RWPE1 (cell line): Measurements from ENCODE around the gene TYK2.
"Not testable (repeated sequence)": the region's sequence is repeated elsewhere in the genome, so short reads cannot be mapped to it uniquely, and the experiment has no call there.

Experiments used
- CTCF ChIA-PET: fragments of 350-600 bp; sonication (Branson Sonifier 250); formaldehyde crosslinking; extraction: SDS; loops from one replicate; lab custom pipeline; 2021; lab: Yijun Ruan, JAX
- POLR2A ChIA-PET: fragments of 400-600 bp; formaldehyde crosslinking; extraction: SDS; loops from one replicate; lab custom pipeline; 2020; ENCODE audit warnings: antibody characterized with exemption; ENCODE audit not compliant: low non-redundant PET; lab: Yijun Ruan, JAX
- DNase-seq: peaks from one replicate; pipeline ENCODE4 v3.0.0; 2012; ENCODE audit warnings: low spot score
- H3K27ac ChIP-seq: fragments of 450-650 bp; 2 replicates; pipeline ENCODE4 v1.5.1; 2017
- TF ChIP-seq, protein P1 (sequence below): fragments of 450-650 bp; conservative IDR thresholded peaks from 2 replicates; pipeline ENCODE4 v1.5.1; 2017; ENCODE audit warnings: low read depth, mild to moderate bottlenecking

TYK2 gene

DNA sequence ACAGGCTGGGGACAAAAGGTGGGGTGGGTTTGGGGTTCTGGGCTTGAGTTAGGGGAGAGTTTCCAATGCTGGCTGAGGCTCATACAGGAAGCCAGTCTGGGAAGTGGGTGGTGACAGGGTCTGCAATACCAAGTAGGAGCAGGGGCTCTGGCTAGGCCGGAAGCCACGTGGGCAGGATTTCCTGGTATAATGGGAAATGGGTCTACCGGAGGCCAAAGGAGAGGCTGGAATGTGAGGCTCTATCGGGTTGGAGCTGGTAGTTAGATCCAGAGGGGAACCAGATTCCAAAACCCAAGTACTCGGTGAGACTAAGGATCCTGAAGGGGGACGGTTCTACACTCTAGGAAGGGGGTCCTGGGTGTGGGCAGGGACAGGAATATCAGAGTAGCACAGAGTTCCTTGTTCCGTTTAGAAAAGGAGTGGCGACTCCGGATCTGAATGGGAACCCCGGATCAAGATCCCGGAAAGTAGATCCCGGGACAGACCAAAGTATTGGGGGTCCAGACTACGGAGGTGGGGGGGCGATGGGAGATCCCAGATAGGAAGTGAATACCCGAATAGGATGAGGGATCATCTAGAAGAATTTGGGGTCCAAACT lies 22.2 kb upstream of the TYK2 start:
- no peak for DNase-seq
- H3K27ac ChIP-seq = peak overlapping the region; percentile 70
- POLR2A ChIA-PET = no interaction called here
- TF ChIP-seq, protein P1, sequence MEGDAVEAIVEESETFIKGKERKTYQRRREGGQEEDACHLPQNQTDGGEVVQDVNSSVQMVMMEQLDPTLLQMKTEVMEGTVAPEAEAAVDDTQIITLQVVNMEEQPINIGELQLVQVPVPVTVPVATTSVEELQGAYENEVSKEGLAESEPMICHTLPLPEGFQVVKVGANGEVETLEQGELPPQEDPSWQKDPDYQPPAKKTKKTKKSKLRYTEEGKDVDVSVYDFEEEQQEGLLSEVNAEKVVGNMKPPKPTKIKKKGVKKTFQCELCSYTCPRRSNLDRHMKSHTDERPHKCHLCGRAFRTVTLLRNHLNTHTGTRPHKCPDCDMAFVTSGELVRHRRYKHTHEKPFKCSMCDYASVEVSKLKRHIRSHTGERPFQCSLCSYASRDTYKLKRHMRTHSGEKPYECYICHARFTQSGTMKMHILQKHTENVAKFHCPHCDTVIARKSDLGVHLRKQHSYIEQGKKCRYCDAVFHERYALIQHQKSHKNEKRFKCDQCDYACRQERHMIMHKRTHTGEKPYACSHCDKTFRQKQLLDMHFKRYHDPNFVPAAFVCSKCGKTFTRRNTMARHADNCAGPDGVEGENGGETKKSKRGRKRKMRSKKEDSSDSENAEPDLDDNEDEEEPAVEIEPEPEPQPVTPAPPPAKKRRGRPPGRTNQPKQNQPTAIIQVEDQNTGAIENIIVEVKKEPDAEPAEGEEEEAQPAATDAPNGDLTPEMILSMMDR = no peak
- CTCF ChIA-PET = interaction anchor here (1.7 kb wide), 1 partner anchor 81 kb away, joined by 4 read pairs; no protein-coding TSS in a partner anchor

DNA sequence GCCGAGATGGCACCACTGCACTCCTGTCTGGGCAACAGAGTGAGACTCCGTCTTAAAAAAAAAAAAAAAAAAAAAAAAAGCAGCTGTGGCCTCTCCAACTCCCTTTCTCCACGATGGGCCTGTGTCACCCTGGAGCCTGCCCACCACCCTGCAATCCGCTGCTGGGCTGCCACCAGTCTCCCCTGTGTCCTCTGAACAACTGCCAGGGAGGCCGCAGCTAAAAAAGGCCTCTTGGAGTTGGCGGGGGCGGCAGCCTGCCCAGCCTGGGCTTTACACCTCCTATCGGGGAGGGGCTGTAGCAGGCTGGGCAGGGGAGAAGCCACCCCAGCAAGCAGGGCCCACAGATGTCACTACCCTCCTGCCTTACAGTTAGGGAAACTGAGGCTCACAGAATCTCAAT lies 19.5 kb upstream of the TYK2 start:
- peak overlapping the region; percentile 20; the same call in 1 of the 2 replicates for H3K27ac ChIP-seq
- TF ChIP-seq, protein P1 = no peak
- ChIA-PET POLR2A (interaction anchor here (0.6 kb wide), 1 partner anchor 141 kb away, joined by 3 read pairs; no protein-coding TSS in a partner anchor), CTCF (interaction anchor here (0.8 to 1.6 kb wide), 5 partner anchors 9 to 141 kb away, joined by 3 to 5 read pairs (median 4); no protein-coding TSS in a partner anchor)
- no peak for DNase-seq

DNA sequence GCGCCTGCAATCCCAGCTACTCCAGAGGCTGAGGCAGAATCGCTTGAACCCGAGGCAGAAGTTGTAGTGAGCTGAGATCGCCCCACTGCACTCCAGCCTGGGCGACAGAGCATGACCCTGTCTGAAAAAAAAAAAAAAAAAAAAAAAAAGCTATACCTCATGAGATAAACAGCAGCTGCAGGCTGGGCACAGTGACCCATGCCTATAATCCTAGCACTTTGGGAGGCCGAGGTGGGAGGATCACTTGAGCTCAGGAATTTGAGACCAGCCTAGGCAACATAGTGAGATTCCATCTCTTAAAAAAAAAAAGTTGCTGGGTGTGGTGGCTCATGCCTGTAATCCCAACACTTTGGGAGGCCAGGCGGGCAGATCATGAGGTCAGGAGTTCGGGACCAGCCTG lies 19.0 kb upstream of the TYK2 start:
- CTCF ChIA-PET = interaction anchor here (0.7 to 1.6 kb wide), 4 partner anchors 11 to 133 kb away, joined by 3 to 4 read pairs (median 4); no protein-coding TSS in a partner anchor
- H3K27ac ChIP-seq = peak overlapping the region; percentile 14; the same call in 1 of the 2 replicates
- DNase-seq, POLR2A ChIA-PET: not testable (repeated sequence)

DNA sequence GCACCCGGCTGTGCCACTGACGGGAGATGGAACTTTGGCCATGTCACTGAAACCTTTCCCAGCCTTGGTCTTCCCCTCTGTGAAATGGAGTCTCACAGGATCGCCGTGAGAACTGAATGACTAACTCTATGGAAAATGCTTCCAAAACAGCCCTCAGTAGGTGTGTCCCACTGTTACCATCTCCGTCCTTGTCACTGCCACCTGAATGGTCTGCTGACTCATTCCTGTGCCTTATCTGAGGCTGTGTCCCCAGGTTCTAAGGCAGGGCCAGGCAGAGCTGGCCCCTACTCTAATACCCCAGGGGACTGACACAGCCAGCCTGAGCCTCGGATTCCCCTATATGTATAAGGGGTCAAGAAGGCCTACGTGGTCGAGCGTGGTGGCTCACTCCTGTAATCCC lies 18.4 kb upstream of the TYK2 start:
- no peak for DNase-seq
- POLR2A ChIA-PET = no interaction called here
- H3K27ac ChIP-seq = peak overlapping the region; percentile 14; the same call in 1 of the 2 replicates
- TF ChIP-seq, protein P1 = no peak
- CTCF ChIA-PET = interaction anchor here (0.7 to 1.6 kb wide), 3 partner anchors 10 to 133 kb away, joined by 3 to 4 read pairs (median 4); no protein-coding TSS in a partner anchor

DNA sequence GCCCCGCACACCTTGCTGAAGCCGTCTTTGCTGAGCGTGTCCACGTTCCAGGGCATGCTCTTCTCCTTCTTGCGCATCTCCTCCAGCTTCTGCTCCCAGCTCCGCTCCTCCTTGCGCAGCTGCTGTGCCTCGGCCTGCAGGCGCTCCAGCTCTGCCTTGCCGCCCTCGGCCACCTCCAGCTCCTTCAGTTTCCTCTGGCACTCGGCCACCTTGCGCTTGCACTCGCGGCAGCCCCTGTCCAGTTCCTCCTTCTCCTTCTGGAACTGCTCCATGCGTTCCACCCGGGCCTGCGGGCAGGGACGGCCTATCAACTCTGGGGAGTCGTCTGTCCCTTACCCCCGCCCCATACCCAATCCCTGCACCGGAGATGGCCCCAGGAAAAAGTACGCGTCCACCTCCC lies 15.5 kb upstream of the TYK2 start:
- no peak overlapping the region for H3K27ac ChIP-seq
- DNase-seq = no peak
- CTCF ChIA-PET = no interaction called here
- POLR2A ChIA-PET = no interaction called here
- TF ChIP-seq, protein P1 = no peak

DNA sequence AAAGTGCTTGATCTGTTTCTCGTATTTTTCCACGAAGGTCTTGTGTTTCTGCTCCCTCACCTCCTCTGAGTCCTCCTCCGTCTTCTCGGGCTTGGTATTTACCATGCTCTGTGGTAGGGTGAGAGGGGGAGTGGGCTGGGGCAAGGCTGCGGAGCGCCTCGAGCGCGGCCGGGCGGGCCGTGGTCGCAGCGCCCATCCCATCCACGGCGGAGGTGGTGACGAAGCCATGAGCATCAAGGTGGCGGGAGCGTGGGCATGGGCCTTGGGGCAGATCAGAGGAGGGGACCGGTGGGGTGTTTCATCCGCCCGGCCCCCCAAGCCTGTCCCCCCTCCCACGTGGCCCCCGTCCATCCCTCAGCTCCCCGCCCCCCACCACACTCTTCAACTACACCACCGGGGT lies 15.1 kb upstream of the TYK2 start:
- no peak overlapping the region for H3K27ac ChIP-seq
- TF ChIP-seq, protein P1 = no peak
- ChIA-PET POLR2A (no interaction called here), CTCF (interaction anchor here (0.7 kb wide), 1 partner anchor 66 kb away, joined by 3 read pairs; no protein-coding TSS in a partner anchor)
- DNase-seq = no peak

DNA sequence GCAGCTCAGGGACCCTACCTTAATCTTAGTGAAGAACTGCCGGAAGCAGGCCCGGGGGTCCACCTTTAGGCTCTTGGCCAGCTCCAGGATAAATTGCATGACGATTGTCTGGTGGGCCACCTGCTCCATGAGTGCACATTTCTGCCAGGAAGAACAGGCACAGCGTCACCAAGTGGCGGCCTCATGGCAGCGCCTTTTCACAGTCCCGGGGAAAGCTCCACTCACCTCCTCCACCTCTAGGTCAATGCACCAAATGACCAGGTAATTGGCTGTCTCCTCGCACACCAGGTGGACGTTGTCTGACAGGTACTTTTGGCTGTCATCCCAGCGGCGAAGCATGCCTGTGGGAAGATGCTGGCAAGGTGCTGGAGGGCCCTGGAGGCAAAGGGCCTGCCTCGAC lies 14.6 kb upstream of the TYK2 start:
- no peak for DNase-seq
- ChIA-PET POLR2A (interaction anchor here (0.6 kb wide), 1 partner anchor 136 kb away, joined by 8 read pairs; no protein-coding TSS in a partner anchor), CTCF (interaction anchor here (0.7 to 0.9 kb wide), 2 partner anchors 21 to 67 kb away, joined by 3 read pairs; no protein-coding TSS in a partner anchor)
- TF ChIP-seq, protein P1 = no peak
- peak overlapping the region; percentile 27 for H3K27ac ChIP-seq
